GM12891 (cell line): ENCODE measurements around the gene C11orf21.

Source experiments
- POLR2A ChIP-seq: IDR thresholded peaks from 2 replicates; pipeline ENCODE4 v1.6.1; 2011; ENCODE audit warnings: low read depth, low read length, control low read depth
- POLR2AphosphoS5 ChIP-seq: IDR thresholded peaks from 2 replicates; pipeline ENCODE4 v1.6.1; 2011; ENCODE audit warnings: low read depth, low read length, control low read depth
- TAF1 ChIP-seq: IDR thresholded peaks from 2 replicates; pipeline ENCODE4 v1.6.1; 2011; ENCODE audit warnings: low read depth, low read length, control low read depth

GRCh38 chr11:2270322-2271076 is 31.2 kb downstream of the C11orf21 start, which contains the start of gene ASCL2:
- no peak for TF ChIP-seq POLR2A
- TF ChIP-seq POLR2AphosphoS5: no peak
- no peak for TF ChIP-seq TAF1
